ENCODE data around the gene EMILIN3. TPM values are rescaled to one million over a fixed set of nuclear protein-coding genes. Genes with fewer than 3 reads are reported as not detected.

EMILIN3 gene
- total RNA-seq, 1 experiment from 2014 or later = 5.9 TPM

DNA sequence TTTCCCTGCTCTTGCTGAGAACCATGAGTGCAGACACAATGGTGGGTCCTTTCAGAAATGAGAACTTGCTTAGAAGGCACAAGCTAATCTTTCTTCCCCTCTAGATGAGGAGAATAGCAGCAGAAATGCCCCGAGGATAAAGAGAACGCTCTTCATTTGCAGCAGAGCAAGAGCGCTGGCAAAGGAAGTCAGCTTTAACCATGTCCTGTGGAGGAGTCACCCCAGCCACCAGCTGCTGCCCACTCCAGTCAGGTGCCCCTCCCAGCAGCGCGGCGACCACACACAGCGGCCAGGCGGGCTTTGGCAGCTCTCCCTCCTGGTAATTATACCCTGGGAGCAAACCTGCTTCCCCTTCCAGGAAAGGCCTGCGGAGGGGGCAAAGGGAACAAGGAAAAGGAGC lies 42.4 kb upstream of the EMILIN3 start:
- no peak overlapping the region for H3K14ac ChIP-seq (ENCODE audit: insufficient read depth, low read length)
- Mint-ChIP-seq H3K9me3 (no peaks in the 10 kb centered on the region), H3K27me3 (ENCODE audit: low read depth) (no peaks in the 10 kb centered on the region), H3K4me1 (no peaks in the 10 kb centered on the region), H3K27ac (no peak overlapping the region; a peak in 1 of 7 replicates), H3K4me3 (no peak overlapping the region), H3K36me3 (ENCODE audit: insufficient read depth in 1 of 3, low read depth in 3 of 3) (peaks cover 35 to 92% (median 89%) of the 10 kb centered on the region in 3 experiments)
- no peak overlapping the region for H2AK5ac ChIP-seq (ENCODE audit: insufficient read length, low read length)
- H2BK12ac ChIP-seq (ENCODE audit: insufficient read length, low read depth, low read length) = no peak overlapping the region
- H3K9me3 ChIP-seq (ENCODE audit: control insufficient read depth, low read depth, low read length) = no peaks in the 10 kb centered on the region
- H3K27ac ChIP-seq (ENCODE audit: insufficient read length, low read depth, low read length) = no peak overlapping the region
- no peak overlapping the region for H2BK15ac ChIP-seq (ENCODE audit: low read depth, low read length)
- H4K91ac ChIP-seq (ENCODE audit: insufficient read length, low read depth, low read length) = no peak overlapping the region
- H3K4me1 ChIP-seq (ENCODE audit: insufficient read depth, low read length) = no peaks in the 10 kb centered on the region
- no peak overlapping the region for H2BK5ac ChIP-seq (ENCODE audit: insufficient read length, low read length)
- H3K4me2 ChIP-seq (ENCODE audit: insufficient read depth, insufficient read length, low read length) = no peak overlapping the region
- no peak overlapping the region for H4K5ac ChIP-seq (ENCODE audit: insufficient read length, low read depth, low read length)
- no peak overlapping the region for H3K56ac ChIP-seq (ENCODE audit: insufficient read length, low read depth, low read length)
- H2AFZ ChIP-seq (ENCODE audit: low read length) = no peak overlapping the region
- no peak overlapping the region for H3K4ac ChIP-seq (ENCODE audit: low read depth, low read length)
- no peaks in the 10 kb centered on the region for H3K79me2 ChIP-seq (ENCODE audit: insufficient read depth, low read length)
- no peak overlapping the region for H3K9ac ChIP-seq (ENCODE audit: extremely low read depth, insufficient read length, low read length)
- no peak overlapping the region for H2BK120ac ChIP-seq (ENCODE audit: low read depth, low read length, poor library complexity, severe bottlenecking)
- H3T11ph ChIP-seq (ENCODE audit: low read length) = no peak overlapping the region
- no peak overlapping the region for H2BK20ac ChIP-seq (ENCODE audit: low read depth, low read length, poor library complexity, severe bottlenecking)
- H3K27me3 ChIP-seq (ENCODE audit: insufficient read depth, low read length) = no peaks in the 10 kb centered on the region
- DNase-seq = no peak
- no peak overlapping the region for H4K8ac ChIP-seq (replicated peaks; ENCODE audit: insufficient read length, low read depth, low read length)
- no peaks in the 10 kb centered on the region for H4K20me1 ChIP-seq (ENCODE audit: control insufficient read depth, insufficient read depth, insufficient read length)
- TF ChIP-seq, protein P1, sequence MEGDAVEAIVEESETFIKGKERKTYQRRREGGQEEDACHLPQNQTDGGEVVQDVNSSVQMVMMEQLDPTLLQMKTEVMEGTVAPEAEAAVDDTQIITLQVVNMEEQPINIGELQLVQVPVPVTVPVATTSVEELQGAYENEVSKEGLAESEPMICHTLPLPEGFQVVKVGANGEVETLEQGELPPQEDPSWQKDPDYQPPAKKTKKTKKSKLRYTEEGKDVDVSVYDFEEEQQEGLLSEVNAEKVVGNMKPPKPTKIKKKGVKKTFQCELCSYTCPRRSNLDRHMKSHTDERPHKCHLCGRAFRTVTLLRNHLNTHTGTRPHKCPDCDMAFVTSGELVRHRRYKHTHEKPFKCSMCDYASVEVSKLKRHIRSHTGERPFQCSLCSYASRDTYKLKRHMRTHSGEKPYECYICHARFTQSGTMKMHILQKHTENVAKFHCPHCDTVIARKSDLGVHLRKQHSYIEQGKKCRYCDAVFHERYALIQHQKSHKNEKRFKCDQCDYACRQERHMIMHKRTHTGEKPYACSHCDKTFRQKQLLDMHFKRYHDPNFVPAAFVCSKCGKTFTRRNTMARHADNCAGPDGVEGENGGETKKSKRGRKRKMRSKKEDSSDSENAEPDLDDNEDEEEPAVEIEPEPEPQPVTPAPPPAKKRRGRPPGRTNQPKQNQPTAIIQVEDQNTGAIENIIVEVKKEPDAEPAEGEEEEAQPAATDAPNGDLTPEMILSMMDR (conservative IDR thresholded peaks at IDR 0.05) = no peak
- H3K18ac ChIP-seq (ENCODE audit: insufficient read length, low read depth, low read length) = no peak overlapping the region
- H3K23me2 ChIP-seq (ENCODE audit: insufficient read length, low read depth, low read length, poor library complexity, severe bottlenecking) = no peaks in the 10 kb centered on the region
- no peaks in the 10 kb centered on the region for H3K79me1 ChIP-seq (ENCODE audit: insufficient read depth, low read depth, low read length, poor library complexity, severe bottlenecking)
- WGBS (ENCODE audit: extremely low coverage, insufficient read length, low lambda C conversion rate) = no CpG with 5 or more reads among the region's 9 CpGs
- H3K23ac ChIP-seq (ENCODE audit: insufficient read length, low read depth, low read length) = no peak overlapping the region
